ENCODE results near the gene DOCK11.
A peak's percentile ranks its signal among the peaks of the same experiment; 100 is the strongest.

DOCK11 gene

GRCh38 chrX:118528071-118528737 is 32.6 kb downstream of the DOCK11 start:
- Histone ChIP-seq H3K79me2 (ENCODE audit: insufficient read depth, low read length) (no peaks in the 10 kb centered on the region), H3K4me3 (ENCODE audit: low read depth, low read length, poor library complexity, severe bottlenecking) (peak overlapping the region; percentile 49), H3K36me3 (ENCODE audit: insufficient read depth, low read length) (no peaks in the 10 kb centered on the region), H2AFZ (ENCODE audit: low read length) (no peak overlapping the region), H3K9me3 (ENCODE audit: low read length) (no peaks in the 10 kb centered on the region), H3K9me2 (ENCODE audit: low read depth, low read length) (no peaks in the 10 kb centered on the region), H3K4me1 (ENCODE audit: insufficient read depth, low read length, severe bottlenecking) (peaks cover 16% of the 10 kb centered on the region), H3K27ac (ENCODE audit: low read depth, low read length, poor library complexity, severe bottlenecking) (peak overlapping the region; percentile 43), H4K20me1 (ENCODE audit: insufficient read depth, low read length) (no peaks in the 10 kb centered on the region), H3K4me2 (ENCODE audit: low read length) (peak overlapping the region; percentile 68), H3K9ac (ENCODE audit: low read length) (peak overlapping the region; percentile 63), H3F3A (ENCODE audit: insufficient read depth, low read length) (no peaks in the 10 kb centered on the region), H3K27me3 (ENCODE audit: insufficient read depth, low read length) (no peaks in the 10 kb centered on the region)
- no peak for TF ChIP-seq CTCF (IDR thresholded peaks at IDR 0.05; ENCODE audit: low read length)
- TF ChIP-seq EZH2 (IDR thresholded peaks at IDR 0.05; ENCODE audit: borderline replicate concordance, low read length), result no peak

GRCh38 chrX:118530219-118530911 is 34.8 kb downstream of the DOCK11 start:
- no peak overlapping the region for H3K27ac ChIP-seq (ENCODE audit: low read depth, low read length, poor library complexity, severe bottlenecking)
- H3K36me3 ChIP-seq (ENCODE audit: insufficient read depth, low read length), result no peaks in the 10 kb centered on the region
- peaks cover 16% of the 10 kb centered on the region for H3K4me1 ChIP-seq (ENCODE audit: insufficient read depth, low read length, severe bottlenecking)
- no peaks in the 10 kb centered on the region for H3K9me3 ChIP-seq (ENCODE audit: low read length)
- H3K79me2 ChIP-seq (ENCODE audit: insufficient read depth, low read length), result no peaks in the 10 kb centered on the region
- no peak overlapping the region for H3K4me3 ChIP-seq (ENCODE audit: low read depth, low read length, poor library complexity, severe bottlenecking)
- H3K4me2 ChIP-seq (ENCODE audit: low read length), result no peak overlapping the region
- no peak for TF ChIP-seq EZH2 (IDR thresholded peaks at IDR 0.05; ENCODE audit: borderline replicate concordance, low read length)
- TF ChIP-seq CTCF (IDR thresholded peaks at IDR 0.05; ENCODE audit: low read length), result no peak
- no peaks in the 10 kb centered on the region for H3K9me2 ChIP-seq (ENCODE audit: low read depth, low read length)
- H3K9ac ChIP-seq (ENCODE audit: low read length), result no peak overlapping the region
- H4K20me1 ChIP-seq (ENCODE audit: insufficient read depth, low read length), result no peaks in the 10 kb centered on the region
- no peaks in the 10 kb centered on the region for H3F3A ChIP-seq (ENCODE audit: insufficient read depth, low read length)
- no peaks in the 10 kb centered on the region for H3K27me3 ChIP-seq (ENCODE audit: insufficient read depth, low read length)
- H2AFZ ChIP-seq (ENCODE audit: low read length), result no peak overlapping the region

GRCh38 chrX:118534716-118535493 is 39.3 kb downstream of the DOCK11 start:
- H4K20me1 ChIP-seq (ENCODE audit: insufficient read depth, low read length), result no peaks in the 10 kb centered on the region
- no peaks in the 10 kb centered on the region for H3K9me2 ChIP-seq (ENCODE audit: low read depth, low read length)
- no peak overlapping the region for H3K27ac ChIP-seq (ENCODE audit: low read depth, low read length, poor library complexity, severe bottlenecking)
- TF ChIP-seq CTCF (IDR thresholded peaks at IDR 0.05; ENCODE audit: low read length), result no peak
- TF ChIP-seq EZH2 (IDR thresholded peaks at IDR 0.05; ENCODE audit: borderline replicate concordance, low read length), result no peak
- H3K4me2 ChIP-seq (ENCODE audit: low read length), result no peak overlapping the region
- H3K79me2 ChIP-seq (ENCODE audit: insufficient read depth, low read length), result no peaks in the 10 kb centered on the region
- H3K9me3 ChIP-seq (ENCODE audit: low read length), result no peaks in the 10 kb centered on the region
- no peaks in the 10 kb centered on the region for H3F3A ChIP-seq (ENCODE audit: insufficient read depth, low read length)
- H2AFZ ChIP-seq (ENCODE audit: low read length), result no peak overlapping the region
- H3K27me3 ChIP-seq (ENCODE audit: insufficient read depth, low read length), result no peaks in the 10 kb centered on the region
- no peak overlapping the region for H3K4me3 ChIP-seq (ENCODE audit: low read depth, low read length, poor library complexity, severe bottlenecking)
- no peaks in the 10 kb centered on the region for H3K36me3 ChIP-seq (ENCODE audit: insufficient read depth, low read length)
- H3K9ac ChIP-seq (ENCODE audit: low read length), result no peak overlapping the region
- peaks cover 26% of the 10 kb centered on the region for H3K4me1 ChIP-seq (ENCODE audit: insufficient read depth, low read length, severe bottlenecking)
